ENCODE results near the gene CAPN7. TPM values are rescaled to one million over a fixed set of nuclear protein-coding genes. Genes with fewer than 3 reads are reported as not detected.
A peak's percentile ranks its signal among the peaks of the same experiment; 100 is the strongest.

The CAPN7 gene
- total RNA-seq, 4 donors from 2014 or later = 33.8 to 153 (median 69.7) TPM

DNA sequence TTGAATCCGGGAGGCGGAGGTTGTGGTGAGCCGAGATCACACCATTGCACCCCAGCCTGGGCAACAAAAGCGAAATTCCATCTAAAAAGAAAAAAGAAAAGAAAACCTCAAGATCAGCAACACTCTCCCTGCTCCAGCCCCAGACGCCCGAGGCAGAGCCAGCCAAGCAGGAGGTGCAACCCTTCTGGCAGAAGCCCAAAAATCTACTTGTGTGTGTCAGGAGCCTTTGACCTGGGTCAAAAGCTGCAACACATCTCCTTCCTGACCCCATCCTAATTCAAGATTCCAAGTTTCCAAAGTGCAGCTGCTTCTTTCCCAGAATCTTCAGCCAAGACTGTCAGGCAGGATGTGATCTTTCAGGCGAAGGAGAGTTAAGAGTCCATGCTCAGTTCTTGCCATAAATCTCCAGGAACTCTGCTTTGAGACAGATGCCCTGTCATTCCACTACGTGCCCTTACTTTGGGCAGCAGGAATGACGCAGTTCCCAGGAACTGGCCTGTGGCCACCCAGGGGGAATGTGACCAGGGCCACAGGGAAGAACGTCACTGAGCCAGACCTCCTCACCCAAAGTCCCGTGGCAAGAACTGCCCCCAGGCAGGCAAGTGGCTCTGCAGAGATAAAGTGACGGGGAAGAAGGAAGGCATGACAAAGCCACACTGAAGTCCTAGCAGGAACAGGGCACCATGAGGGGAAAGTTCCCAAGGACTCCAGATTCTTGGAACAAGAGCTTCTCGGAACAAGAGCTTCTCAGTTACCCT is 86.9 kb downstream of the CAPN7 start:
- Histone ChIP-seq H3K27ac (peak overlapping the region; percentile 77 to 89 (median 82)), H3K9me3 (no peaks in the 10 kb centered on the region), H3K4me1 (peaks cover 46 to 49% of the 10 kb centered on the region in 2 donors), H3K27me3 (no peaks in the 10 kb centered on the region), H3K4me3 (no peak overlapping the region), H3K36me3 (no peaks in the 10 kb centered on the region)
- in situ Hi-C loops (cut with MboI; ENCODE audit: low sequenced_read_pairs in 4 of 4) (no loop called here), intact Hi-C loops (cut with DNase I; ENCODE audit: low total_unique reads) (loop anchor here (1.0 kb wide), 1 partner anchor 22 kb away; no protein-coding TSS in a partner anchor)
- TF ChIP-seq CTCF (IDR thresholded peaks at IDR 0.05 in 4 of 5, conservative IDR thresholded peaks at IDR 0.05 in 1 of 5) (no peak), POLR2A (IDR thresholded peaks at IDR 0.05) (peak; percentile 49 to 52)
- DNase-seq = peak; percentile 36 to 90
- ATAC-seq = peak; percentile 28 to 80

GRCh38 chr3:15294929-15295328 is 88.9 kb downstream of the CAPN7 start:
- Histone ChIP-seq H3K27me3 (no peaks in the 10 kb centered on the region), H3K4me3 (no peak overlapping the region), H3K9me3 (no peaks in the 10 kb centered on the region), H3K4me1 (peaks cover 49 to 53% of the 10 kb centered on the region in 2 donors), H3K27ac (peak overlapping the region; percentile 67 to 89 (median 82)), H3K36me3 (no peaks in the 10 kb centered on the region)
- peak in 1 of 2 donors; percentile 6 for ATAC-seq
- intact Hi-C loops (cut with DNase I; ENCODE audit: low total_unique reads) (no loop called here), in situ Hi-C loops (cut with MboI; ENCODE audit: low sequenced_read_pairs in 4 of 4) (no loop called here)
- TF ChIP-seq CTCF (IDR thresholded peaks at IDR 0.05 in 4 of 5, conservative IDR thresholded peaks at IDR 0.05 in 1 of 5) (no peak), POLR2A (IDR thresholded peaks at IDR 0.05) (no peak)
- peak in 1 of 2 donors; percentile 44 for DNase-seq

- ATAC-seq = peak; percentile 13 to 45
- no peak for DNase-seq
- in situ Hi-C loops (cut with MboI; ENCODE audit: low sequenced_read_pairs in 4 of 4) = no loop called here
- no peak for TF ChIP-seq POLR2A (IDR thresholded peaks at IDR 0.05)
- TF ChIP-seq CTCF (IDR thresholded peaks at IDR 0.05 in 4 of 5, conservative IDR thresholded peaks at IDR 0.05 in 1 of 5) = no peak
- intact Hi-C loops (cut with DNase I; ENCODE audit: low total_unique reads) = no loop called here
- Histone ChIP-seq H3K4me1 (peaks cover 55 to 56% of the 10 kb centered on the region in 2 donors), H3K4me3 (no peak overlapping the region), H3K27ac (peak overlapping the region; percentile 67 to 89 (median 82)), H3K36me3 (no peaks in the 10 kb centered on the region), H3K27me3 (no peaks in the 10 kb centered on the region), H3K9me3 (no peaks in the 10 kb centered on the region)
Measured at GRCh38 chr3:15295506-15295905, 89.5 kb downstream of the CAPN7 start.

DNA sequence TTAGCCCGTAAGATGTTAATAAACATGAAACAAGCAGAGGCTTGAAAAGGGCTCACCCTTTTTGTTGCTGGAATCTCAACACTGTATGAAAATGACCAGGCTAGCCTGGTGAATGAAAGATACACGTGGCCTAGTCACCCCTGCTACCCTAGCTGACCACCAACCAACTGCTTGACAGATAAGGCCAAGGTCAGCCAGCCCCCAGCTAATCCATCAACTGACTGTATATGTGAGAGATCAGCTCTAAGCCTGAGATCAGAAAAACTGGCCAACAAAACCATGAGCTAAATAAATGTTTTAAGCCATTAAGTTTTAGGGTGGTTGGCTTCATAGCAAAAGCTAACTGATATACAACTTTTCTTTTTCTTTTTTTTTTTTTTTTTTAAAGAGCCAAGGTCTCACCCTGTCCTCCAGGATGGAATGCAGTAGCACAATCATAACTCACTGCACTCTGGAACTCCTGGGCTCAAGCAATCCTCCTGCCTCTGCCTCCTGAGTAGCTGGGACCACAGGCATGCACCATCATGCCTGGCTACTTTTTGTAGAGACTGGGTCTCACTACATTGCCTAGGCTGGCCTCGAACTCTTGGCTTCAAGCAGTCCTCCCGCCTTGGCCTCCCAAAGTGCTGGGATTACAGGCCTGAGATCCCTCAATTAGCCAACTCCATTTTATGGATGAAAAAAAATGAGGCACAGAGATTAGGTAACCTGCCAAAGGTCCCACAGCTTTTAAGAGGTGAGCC is 91.7 kb downstream of the CAPN7 start:
- Histone ChIP-seq H3K4me1 (peaks cover 44 to 47% of the 10 kb centered on the region in 2 donors), H3K36me3 (peaks cover 0 to 3% of the 10 kb centered on the region in 2 donors), H3K27ac (peak overlapping the region in 2 of 4 donors; percentile 77 to 89), H3K9me3 (no peaks in the 10 kb centered on the region), H3K4me3 (no peak overlapping the region), H3K27me3 (no peaks in the 10 kb centered on the region)
- DNase-seq (no peak), ATAC-seq (no peak)
- intact Hi-C loops (cut with DNase I; ENCODE audit: low total_unique reads) = no loop called here
- in situ Hi-C loops (cut with MboI; ENCODE audit: low sequenced_read_pairs in 4 of 4) = no loop called here
- no peak for TF ChIP-seq POLR2A (IDR thresholded peaks at IDR 0.05)
- no peak for TF ChIP-seq CTCF (IDR thresholded peaks at IDR 0.05 in 4 of 5, conservative IDR thresholded peaks at IDR 0.05 in 1 of 5)
